ENCODE data around the gene ZGPAT. TPM values are rescaled to one million over a fixed set of nuclear protein-coding genes. Genes with fewer than 3 reads are reported as not detected.

ZGPAT gene
- total and polyA plus RNA-seq, 2 of the 13 experiments (the other 11 are each of a cell fraction or from before 2014, with no cell fraction given), result 23.0 to 41.9 TPM

- Histone ChIP-seq H3K27me3 (ENCODE audit: control insufficient read depth in 1 of 2, insufficient read depth in 2 of 2, low read length in 2 of 2) (no peaks in the 10 kb centered on the region), H3K9ac (ENCODE audit: insufficient read depth, low read depth, low read length) (no peak overlapping the region), H4K20me1 (ENCODE audit: insufficient read depth, low read length) (no peaks in the 10 kb centered on the region; the same call in 1 of the 2 replicates), H3K79me2 (ENCODE audit: insufficient read depth, low read length) (no peaks in the 10 kb centered on the region), H3K4me2 (ENCODE audit: low read depth, low read length) (no peak overlapping the region), H3K27ac (ENCODE audit: extremely low read length, insufficient read depth, low read length) (no peak overlapping the region), H3K4me1 (ENCODE audit: insufficient read depth, low read length) (peaks cover 3% of the 10 kb centered on the region; the same call in 1 of the 2 replicates), H3K36me3 (replicated peaks in 1 of 2; ENCODE audit: control insufficient read depth in 1 of 2, insufficient read depth in 2 of 2, low read length in 2 of 2) (peaks cover 3 to 4% of the 10 kb centered on the region in 2 experiments; a peak in 3 of 5 replicates), H3K4me3 (replicated peaks in 1 of 3; ENCODE audit: insufficient read depth in 1 of 3, low read depth in 2 of 3, low read length in 3 of 3) (no peak overlapping the region), H2AFZ (ENCODE audit: low read length) (no peak overlapping the region), H3K9me3 (ENCODE audit: low read length) (no peaks in the 10 kb centered on the region)
- intact Hi-C loops (cut with micrococcal nuclease; ENCODE audit: unreplicated experiment) (no loop called here), in situ Hi-C loops (cut with HindIII; ENCODE audit: extremely low pct_ligation_motif_present, low pct_unique_long_range_greater_than_20kb) (no loop called here)
- ATAC-seq, result no peak
- 91% methylated on average over 19 of the region's 24 CpGs for WGBS (ENCODE audit: low lambda C conversion rate)
- ChIA-PET CTCF (ENCODE audit: low intra/inter-chr PET ratio, low total read pairs) (no interaction called here), POLR2A (no interaction called here)
- DNase-seq (ENCODE audit: low spot score), result no peak
- no TSS peak for BruUV-seq (replicated peaks)
- no peak for FAIRE-seq
- no peak for TF ChIP-seq KMT2A (CRISPR knock-in tag; IDR thresholded peaks at IDR 0.05)
- TF ChIP-seq ZNF121 (CRISPR knock-in tag; IDR thresholded peaks at IDR 0.05), result no peak
- TF ChIP-seq ZNF468 (CRISPR knock-in tag; IDR thresholded peaks at IDR 0.05), result no peak
- no peak for TF ChIP-seq ZNF530 (CRISPR knock-in tag; IDR thresholded peaks at IDR 0.05; ENCODE audit: low read depth)
- no peak for TF ChIP-seq MIER3 (CRISPR knock-in tag; IDR thresholded peaks at IDR 0.05; ENCODE audit: borderline replicate concordance)
- no peak for TF ChIP-seq CEBPG (CRISPR knock-in tag; IDR thresholded peaks at IDR 0.05)
- TF ChIP-seq, protein P1, sequence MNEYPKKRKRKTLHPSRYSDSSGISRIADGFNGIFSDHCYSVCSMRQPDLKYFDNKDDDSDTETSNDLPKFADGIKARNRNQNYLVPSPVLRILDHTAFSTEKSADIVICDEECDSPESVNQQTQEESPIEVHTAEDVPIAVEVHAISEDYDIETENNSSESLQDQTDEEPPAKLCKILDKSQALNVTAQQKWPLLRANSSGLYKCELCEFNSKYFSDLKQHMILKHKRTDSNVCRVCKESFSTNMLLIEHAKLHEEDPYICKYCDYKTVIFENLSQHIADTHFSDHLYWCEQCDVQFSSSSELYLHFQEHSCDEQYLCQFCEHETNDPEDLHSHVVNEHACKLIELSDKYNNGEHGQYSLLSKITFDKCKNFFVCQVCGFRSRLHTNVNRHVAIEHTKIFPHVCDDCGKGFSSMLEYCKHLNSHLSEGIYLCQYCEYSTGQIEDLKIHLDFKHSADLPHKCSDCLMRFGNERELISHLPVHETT (CRISPR knock-in tag; conservative IDR thresholded peaks at IDR 0.05), result no peak
- TF ChIP-seq HNRNPL (IDR thresholded peaks at IDR 0.05; ENCODE audit: low read depth, low read length), result no peak
- TF ChIP-seq FOXA1 (IDR thresholded peaks at IDR 0.05), result no peak
- no peak for TF ChIP-seq FOXA1 (CRISPR knock-in tag; IDR thresholded peaks at IDR 0.05)
- no peak for TF ChIP-seq ZNF768 (CRISPR knock-in tag; IDR thresholded peaks at IDR 0.05)
- no peak for TF ChIP-seq NFE2L2 (IDR thresholded peaks at IDR 0.05; ENCODE audit: low read length)
- TF ChIP-seq SNRNP70 (IDR thresholded peaks at IDR 0.05; ENCODE audit: low read depth, low read length), result no peak
- TF ChIP-seq, protein P2, sequence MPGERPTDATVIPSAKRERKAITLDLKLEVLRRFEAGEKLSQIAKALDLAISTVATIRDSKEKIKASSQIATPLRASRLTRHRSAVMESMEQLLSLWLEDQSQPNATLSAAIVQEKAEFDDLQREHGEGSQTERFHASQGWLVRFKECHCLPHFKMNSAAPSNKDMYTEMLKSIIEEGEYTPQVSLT (CRISPR knock-in tag; IDR thresholded peaks at IDR 0.05; ENCODE audit: borderline replicate concordance, low read depth), result no peak
- TF ChIP-seq, protein P3, sequence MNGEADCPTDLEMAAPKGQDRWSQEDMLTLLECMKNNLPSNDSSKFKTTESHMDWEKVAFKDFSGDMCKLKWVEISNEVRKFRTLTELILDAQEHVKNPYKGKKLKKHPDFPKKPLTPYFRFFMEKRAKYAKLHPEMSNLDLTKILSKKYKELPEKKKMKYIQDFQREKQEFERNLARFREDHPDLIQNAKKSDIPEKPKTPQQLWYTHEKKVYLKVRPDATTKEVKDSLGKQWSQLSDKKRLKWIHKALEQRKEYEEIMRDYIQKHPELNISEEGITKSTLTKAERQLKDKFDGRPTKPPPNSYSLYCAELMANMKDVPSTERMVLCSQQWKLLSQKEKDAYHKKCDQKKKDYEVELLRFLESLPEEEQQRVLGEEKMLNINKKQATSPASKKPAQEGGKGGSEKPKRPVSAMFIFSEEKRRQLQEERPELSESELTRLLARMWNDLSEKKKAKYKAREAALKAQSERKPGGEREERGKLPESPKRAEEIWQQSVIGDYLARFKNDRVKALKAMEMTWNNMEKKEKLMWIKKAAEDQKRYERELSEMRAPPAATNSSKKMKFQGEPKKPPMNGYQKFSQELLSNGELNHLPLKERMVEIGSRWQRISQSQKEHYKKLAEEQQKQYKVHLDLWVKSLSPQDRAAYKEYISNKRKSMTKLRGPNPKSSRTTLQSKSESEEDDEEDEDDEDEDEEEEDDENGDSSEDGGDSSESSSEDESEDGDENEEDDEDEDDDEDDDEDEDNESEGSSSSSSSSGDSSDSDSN (CRISPR knock-in tag; IDR thresholded peaks at IDR 0.05), result no peak
- no peak for TF ChIP-seq NCOA2 (CRISPR knock-in tag; IDR thresholded peaks at IDR 0.05)
- no peak for TF ChIP-seq MXD4 (CRISPR knock-in tag; IDR thresholded peaks at IDR 0.05)
- no peak for TF ChIP-seq CENPT (CRISPR knock-in tag; IDR thresholded peaks at IDR 0.05; ENCODE audit: low read depth)
- no peak for TF ChIP-seq WIZ (CRISPR knock-in tag; IDR thresholded peaks at IDR 0.05)
- no peak for TF ChIP-seq CREB3 (CRISPR knock-in tag; IDR thresholded peaks at IDR 0.05)
- TF ChIP-seq AGO2 (optimal IDR thresholded peaks at IDR 0.05; ENCODE audit: low read depth, low read length), result peak; percentile 80
- no peak for TF ChIP-seq SSRP1 (CRISPR knock-in tag; IDR thresholded peaks at IDR 0.05)
Measured at GRCh38 chr20:63690898-63691710, 16.7 kb upstream of the ZGPAT start.
